MM.1S (cell line): ENCODE measurements around the gene LYRM4.

Source experiments
- DNase-seq: peaks from one replicate; pipeline ENCODE4 v3.0.0-alpha.2; 2015
- H2AFZ ChIP-seq: fragments of 300-600 bp; sonication (generic); 2 replicates; pipeline ENCODE4 v1.6.0; 2016; ENCODE audit warnings: antibody characterized with exemption, low read length
- H3F3A ChIP-seq: fragments of 300-600 bp; sonication (generic); 2 replicates; pipeline ENCODE4 v1.6.1; 2016; ENCODE audit warnings: mild to moderate bottlenecking, antibody characterized with exemption, low read length, moderate library complexity, mixed read lengths; ENCODE audit not compliant: insufficient read depth
- H3K27ac ChIP-seq: fragments of 300-600 bp; sonication (generic); 2 replicates; pipeline ENCODE4 v1.5.1; 2016; ENCODE audit warnings: mild to moderate bottlenecking, low read length
- H3K27me3 ChIP-seq: fragments of 300-600 bp; sonication (generic); replicated peaks from 2 replicates; pipeline ENCODE4 v1.6.0; 2016; ENCODE audit warnings: low read length; ENCODE audit not compliant: insufficient read depth
- H3K36me3 ChIP-seq: fragments of 300-600 bp; sonication (generic); replicated peaks from 2 replicates; pipeline ENCODE4 v1.6.1; 2016; ENCODE audit warnings: mild to moderate bottlenecking, low read length, mixed read lengths; ENCODE audit not compliant: insufficient read depth
- H3K4me1 ChIP-seq: fragments of 300-600 bp; sonication (generic); 2 replicates; pipeline ENCODE4 v1.6.1; 2016; ENCODE audit warnings: low read length, mixed read lengths
- H3K4me2 ChIP-seq: fragments of 300-600 bp; sonication (generic); 2 replicates; pipeline ENCODE4 v1.6.0; 2016; ENCODE audit warnings: low read depth, low read length
- H3K4me3 ChIP-seq: fragments of 300-600 bp; sonication (generic); 2 replicates; pipeline ENCODE4 v1.5.1; 2016; ENCODE audit warnings: low read length, mixed read lengths
- H3K79me2 ChIP-seq: fragments of 300-600 bp; sonication (generic); 2 replicates; pipeline ENCODE4 v1.6.1; 2016; ENCODE audit warnings: mixed run types, low read length, mixed read lengths
- H3K9ac ChIP-seq: fragments of 300-600 bp; sonication (generic); 2 replicates; pipeline ENCODE4 v1.6.1; 2016; ENCODE audit warnings: low read length, mixed read lengths
- H3K9me2 ChIP-seq: fragments of 300-600 bp; sonication (generic); replicated peaks from 2 replicates; pipeline ENCODE4 v1.6.1; 2016; ENCODE audit warnings: mild to moderate bottlenecking, low read length, mixed read lengths; ENCODE audit not compliant: insufficient read depth
- H3K9me3 ChIP-seq: fragments of 300-600 bp; sonication (generic); replicated peaks from 2 replicates; pipeline ENCODE4 v1.6.1; 2016; ENCODE audit warnings: mild to moderate bottlenecking, low read length, mixed read lengths; ENCODE audit not compliant: insufficient read depth
- H4K20me1 ChIP-seq: fragments of 300-600 bp; sonication (generic); 2 replicates; pipeline ENCODE4 v1.6.1; 2016; ENCODE audit warnings: mild to moderate bottlenecking, low read length, moderate library complexity, mixed read lengths; ENCODE audit not compliant: insufficient read depth
- CTCF ChIP-seq: fragments of 300-600 bp; sonication (generic); IDR thresholded peaks from 2 replicates; pipeline ENCODE4 v1.5.1; 2016; ENCODE audit warnings: antibody characterized with exemption, low read length, mixed read lengths
- EZH2 ChIP-seq: fragments of 300-600 bp; sonication (generic); optimal IDR thresholded peaks from 2 replicates; pipeline ENCODE3; 2017; ENCODE audit warnings: low read depth, mild to moderate bottlenecking, antibody characterized with exemption, low read length, mixed read lengths
- EZH2phosphoT487 ChIP-seq: fragments of 300-600 bp; sonication (generic); IDR thresholded peaks from 2 replicates; pipeline ENCODE4 v1.6.1; 2018; ENCODE audit warnings: antibody characterized with exemption, low read length

Gene LYRM4

GRCh38 chr6:5250451-5250850 lies 10.3 kb downstream of the LYRM4 start:
- no peak for DNase-seq
- H3K4me3 ChIP-seq, result no peak overlapping the region
- H3K27me3 ChIP-seq, result no peaks in the 10 kb centered on the region
- no peak for TF ChIP-seq EZH2
- TF ChIP-seq EZH2phosphoT487, result no peak
- TF ChIP-seq CTCF, result no peak
- no peaks in the 10 kb centered on the region for H4K20me1 ChIP-seq
- no peaks in the 10 kb centered on the region for H3F3A ChIP-seq
- H3K9ac ChIP-seq, result no peak overlapping the region
- peaks cover 30% of the 10 kb centered on the region for H3K79me2 ChIP-seq
- no peaks in the 10 kb centered on the region for H3K9me2 ChIP-seq
- H2AFZ ChIP-seq, result no peak overlapping the region
- no peaks in the 10 kb centered on the region for H3K9me3 ChIP-seq
- 0 out of 2 replicates have a peak, but pooled peaks cover 5% of the 10 kb centered on the region for H3K4me1 ChIP-seq
- no peak overlapping the region for H3K4me2 ChIP-seq
- no peak overlapping the region for H3K27ac ChIP-seq
- no peaks in the 10 kb centered on the region for H3K36me3 ChIP-seq

GRCh38 chr6:5249451-5250122 lies 11.2 kb downstream of the LYRM4 start:
- H3K4me2 ChIP-seq, result no peak overlapping the region
- H2AFZ ChIP-seq, result no peak overlapping the region
- H3K4me3 ChIP-seq, result no peak overlapping the region
- H3K27ac ChIP-seq, result no peak overlapping the region
- H3K9me2 ChIP-seq, result no peaks in the 10 kb centered on the region
- H3F3A ChIP-seq, result no peaks in the 10 kb centered on the region
- peaks cover 29% of the 10 kb centered on the region for H3K79me2 ChIP-seq
- H3K9me3 ChIP-seq, result no peaks in the 10 kb centered on the region
- H3K27me3 ChIP-seq, result no peaks in the 10 kb centered on the region
- no peak for DNase-seq
- H3K9ac ChIP-seq, result no peak overlapping the region
- TF ChIP-seq EZH2, result no peak
- no peaks in the 10 kb centered on the region for H3K36me3 ChIP-seq
- H3K4me1 ChIP-seq, result 0 out of 2 replicates have a peak, but pooled peaks cover 5% of the 10 kb centered on the region
- H4K20me1 ChIP-seq, result no peaks in the 10 kb centered on the region

GRCh38 chr6:5248302-5249098 lies 12.2 kb downstream of the LYRM4 start:
- no peaks in the 10 kb centered on the region for H3K9me2 ChIP-seq
- peaks cover 29% of the 10 kb centered on the region for H3K79me2 ChIP-seq
- H3K36me3 ChIP-seq, result no peaks in the 10 kb centered on the region
- DNase-seq, result no peak
- H3K4me2 ChIP-seq, result no peak overlapping the region
- no peaks in the 10 kb centered on the region for H3K9me3 ChIP-seq
- no peak overlapping the region for H3K4me3 ChIP-seq
- no peak for TF ChIP-seq CTCF
- no peak for TF ChIP-seq EZH2
- no peak for TF ChIP-seq EZH2phosphoT487
- no peak overlapping the region for H2AFZ ChIP-seq
- H3F3A ChIP-seq, result no peaks in the 10 kb centered on the region
- H3K4me1 ChIP-seq, result 0 out of 2 replicates have a peak, but pooled peaks cover 5% of the 10 kb centered on the region
- H3K27me3 ChIP-seq, result no peaks in the 10 kb centered on the region
- H3K27ac ChIP-seq, result no peak overlapping the region
- no peaks in the 10 kb centered on the region for H4K20me1 ChIP-seq
- H3K9ac ChIP-seq, result no peak overlapping the region
